ENCODE measurements around the gene IL17RA.

IL17RA gene

DNA sequence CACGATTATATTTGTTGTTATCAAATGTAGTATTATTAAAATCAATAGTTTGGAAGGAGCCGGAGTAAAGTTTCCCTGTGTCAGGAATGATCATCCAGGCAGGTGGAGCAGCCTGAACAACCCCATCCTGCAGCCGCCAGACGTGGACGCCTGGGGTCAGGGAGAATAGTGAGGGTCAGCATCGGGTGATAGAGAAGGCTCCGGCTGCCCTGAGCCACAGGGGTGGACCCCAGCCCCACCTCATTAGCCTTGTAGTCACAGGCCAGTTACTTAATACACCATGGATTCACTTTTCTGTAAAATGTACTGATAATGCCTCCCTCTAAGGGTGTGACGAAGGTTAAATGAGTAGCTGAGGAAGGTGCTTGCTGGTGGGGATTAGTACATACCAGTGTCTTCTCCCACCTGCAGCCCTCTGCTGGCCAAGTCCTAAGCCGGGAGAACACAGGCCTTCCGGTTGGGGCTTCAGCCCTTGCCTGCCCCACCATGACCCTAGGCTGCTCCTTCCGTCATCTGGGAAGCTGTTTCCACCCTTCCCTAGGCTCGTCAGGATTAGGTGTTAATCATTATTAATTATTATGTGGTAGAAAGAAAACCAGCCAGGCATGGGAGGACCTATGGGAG lies 21.5 kb downstream of the IL17RA start:
- no peak for DNase-seq

DNA sequence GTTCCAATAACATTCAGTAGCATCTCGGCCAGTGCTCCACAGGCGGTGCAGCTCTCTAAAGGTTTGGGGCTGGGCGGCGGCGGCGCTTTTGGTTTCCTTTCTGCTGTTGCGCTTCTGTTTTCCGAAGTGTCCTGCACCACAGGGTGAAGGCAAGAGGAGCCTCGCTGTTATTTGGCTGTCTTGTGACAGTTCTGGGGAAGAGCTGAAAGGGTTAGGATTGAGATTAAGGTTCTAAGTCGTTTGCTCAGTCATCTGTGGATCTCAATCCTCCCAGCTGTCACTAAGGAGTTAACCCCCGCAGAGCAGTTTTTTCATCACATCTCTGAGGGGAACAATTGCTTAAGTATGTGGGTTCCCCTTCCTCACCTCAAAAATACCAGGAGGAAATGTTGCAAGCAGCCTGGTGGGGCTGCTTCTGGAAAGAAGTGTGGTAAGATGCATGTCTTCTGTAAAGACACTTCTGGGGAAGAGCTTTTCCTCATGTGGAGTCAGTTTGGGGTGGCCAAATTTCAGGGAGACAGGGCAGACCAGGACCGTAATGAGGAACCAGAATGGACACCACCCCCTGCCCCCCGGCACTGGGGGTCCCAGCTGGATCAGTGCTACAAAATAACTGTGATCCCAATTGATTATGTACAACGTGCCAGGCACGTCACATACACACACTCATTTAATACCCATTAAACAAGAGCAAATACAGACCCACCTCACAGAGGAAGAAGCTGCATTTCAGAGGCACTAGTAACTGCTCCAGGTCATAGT lies 22.2 kb downstream of the IL17RA start:
- DNase-seq = no peak

DNA sequence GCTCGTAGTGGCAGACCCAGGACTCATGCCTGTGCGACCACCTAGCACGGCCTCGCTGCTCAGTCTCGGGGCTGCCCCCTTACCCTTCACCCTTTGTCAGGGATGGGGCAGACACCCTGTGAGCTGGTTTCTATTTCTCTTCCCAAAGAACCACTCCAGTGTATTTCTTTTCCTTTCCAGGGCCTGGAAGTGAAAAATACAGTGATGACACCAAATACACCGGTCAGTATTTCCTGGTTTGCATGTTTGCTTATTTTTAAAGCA lies 22.7 kb downstream of the IL17RA start:
- no peak for DNase-seq

DNA sequence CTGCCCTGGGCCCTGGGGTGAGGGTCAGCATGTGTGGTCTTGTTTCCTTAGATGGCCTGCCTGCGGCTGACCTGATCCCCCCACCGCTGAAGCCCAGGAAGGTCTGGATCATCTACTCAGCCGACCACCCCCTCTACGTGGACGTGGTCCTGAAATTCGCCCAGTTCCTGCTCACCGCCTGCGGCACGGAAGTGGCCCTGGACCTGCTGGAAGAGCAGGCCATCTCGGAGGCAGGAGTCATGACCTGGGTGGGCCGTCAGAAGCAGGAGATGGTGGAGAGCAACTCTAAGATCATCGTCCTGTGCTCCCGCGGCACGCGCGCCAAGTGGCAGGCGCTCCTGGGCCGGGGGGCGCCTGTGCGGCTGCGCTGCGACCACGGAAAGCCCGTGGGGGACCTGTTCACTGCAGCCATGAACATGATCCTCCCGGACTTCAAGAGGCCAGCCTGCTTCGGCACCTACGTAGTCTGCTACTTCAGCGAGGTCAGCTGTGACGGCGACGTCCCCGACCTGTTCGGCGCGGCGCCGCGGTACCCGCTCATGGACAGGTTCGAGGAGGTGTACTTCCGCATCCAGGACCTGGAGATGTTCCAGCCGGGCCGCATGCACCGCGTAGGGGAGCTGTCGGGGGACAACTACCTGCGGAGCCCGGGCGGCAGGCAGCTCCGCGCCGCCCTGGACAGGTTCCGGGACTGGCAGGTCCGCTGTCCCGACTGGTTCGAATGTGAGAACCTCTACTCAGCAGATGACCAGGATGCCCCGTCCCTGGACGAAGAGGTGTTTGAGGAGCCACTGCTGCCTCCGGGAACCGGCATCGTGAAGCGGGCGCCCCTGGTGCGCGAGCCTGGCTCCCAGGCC lies 23.7 kb downstream of the IL17RA start:
- no peak for DNase-seq

DNA sequence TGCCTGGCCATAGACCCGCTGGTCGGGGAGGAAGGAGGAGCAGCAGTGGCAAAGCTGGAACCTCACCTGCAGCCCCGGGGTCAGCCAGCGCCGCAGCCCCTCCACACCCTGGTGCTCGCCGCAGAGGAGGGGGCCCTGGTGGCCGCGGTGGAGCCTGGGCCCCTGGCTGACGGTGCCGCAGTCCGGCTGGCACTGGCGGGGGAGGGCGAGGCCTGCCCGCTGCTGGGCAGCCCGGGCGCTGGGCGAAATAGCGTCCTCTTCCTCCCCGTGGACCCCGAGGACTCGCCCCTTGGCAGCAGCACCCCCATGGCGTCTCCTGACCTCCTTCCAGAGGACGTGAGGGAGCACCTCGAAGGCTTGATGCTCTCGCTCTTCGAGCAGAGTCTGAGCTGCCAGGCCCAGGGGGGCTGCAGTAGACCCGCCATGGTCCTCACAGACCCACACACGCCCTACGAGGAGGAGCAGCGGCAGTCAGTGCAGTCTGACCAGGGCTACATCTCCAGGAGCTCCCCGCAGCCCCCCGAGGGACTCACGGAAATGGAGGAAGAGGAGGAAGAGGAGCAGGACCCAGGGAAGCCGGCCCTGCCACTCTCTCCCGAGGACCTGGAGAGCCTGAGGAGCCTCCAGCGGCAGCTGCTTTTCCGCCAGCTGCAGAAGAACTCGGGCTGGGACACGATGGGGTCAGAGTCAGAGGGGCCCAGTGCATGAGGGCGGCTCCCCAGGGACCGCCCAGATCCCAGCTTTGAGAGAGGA lies 24.5 kb downstream of the IL17RA start:
- no peak for DNase-seq

DNA sequence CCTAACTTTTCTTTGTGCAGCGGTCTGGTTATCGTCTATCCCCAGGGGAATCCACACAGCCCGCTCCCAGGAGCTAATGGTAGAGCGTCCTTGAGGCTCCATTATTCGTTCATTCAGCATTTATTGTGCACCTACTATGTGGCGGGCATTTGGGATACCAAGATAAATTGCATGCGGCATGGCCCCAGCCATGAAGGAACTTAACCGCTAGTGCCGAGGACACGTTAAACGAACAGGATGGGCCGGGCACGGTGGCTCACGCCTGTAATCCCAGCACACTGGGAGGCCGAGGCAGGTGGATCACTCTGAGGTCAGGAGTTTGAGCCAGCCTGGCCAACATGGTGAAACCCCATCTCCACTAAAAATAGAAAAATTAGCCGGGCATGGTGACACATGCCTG lies 25.2 kb downstream of the IL17RA start:
- DNase-seq = no peak

DNA sequence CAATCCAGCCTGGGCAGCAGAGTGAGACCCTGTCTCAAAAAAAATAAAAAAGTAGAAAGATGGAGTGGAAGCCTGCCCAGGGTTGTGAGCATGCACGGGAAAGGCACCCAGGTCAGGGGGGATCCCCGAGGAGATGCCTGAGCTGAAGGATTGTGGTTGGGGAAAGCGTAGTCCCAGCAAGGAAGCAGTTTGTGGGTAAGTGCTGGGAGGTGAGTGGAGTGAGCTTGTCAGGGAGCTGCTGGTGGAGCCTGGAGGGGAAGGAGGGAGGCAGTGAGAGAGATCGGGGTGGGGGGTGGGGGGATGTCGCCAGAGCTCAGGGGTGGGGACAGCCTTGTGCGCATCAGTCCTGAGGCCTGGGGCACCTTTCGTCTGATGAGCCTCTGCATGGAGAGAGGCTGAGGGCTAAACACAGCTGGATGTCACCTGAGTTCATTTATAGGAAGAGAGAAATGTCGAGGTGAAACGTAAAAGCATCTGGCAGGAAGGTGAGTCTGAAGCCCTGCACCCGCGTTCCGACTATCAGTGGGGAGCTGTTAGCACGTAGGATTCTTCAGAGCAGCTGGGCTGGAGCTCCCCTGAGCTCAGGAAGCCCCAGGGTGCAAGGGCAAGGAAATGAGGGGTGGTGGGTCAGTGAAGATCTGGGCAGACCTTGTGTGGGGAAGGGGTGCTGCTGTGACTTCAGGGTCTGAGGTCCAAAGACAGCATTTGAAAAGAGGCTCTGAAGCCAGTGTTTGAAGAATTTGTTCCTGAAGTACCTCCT lies 26.2 kb downstream of the IL17RA start:
- DNase-seq = no peak

DNA sequence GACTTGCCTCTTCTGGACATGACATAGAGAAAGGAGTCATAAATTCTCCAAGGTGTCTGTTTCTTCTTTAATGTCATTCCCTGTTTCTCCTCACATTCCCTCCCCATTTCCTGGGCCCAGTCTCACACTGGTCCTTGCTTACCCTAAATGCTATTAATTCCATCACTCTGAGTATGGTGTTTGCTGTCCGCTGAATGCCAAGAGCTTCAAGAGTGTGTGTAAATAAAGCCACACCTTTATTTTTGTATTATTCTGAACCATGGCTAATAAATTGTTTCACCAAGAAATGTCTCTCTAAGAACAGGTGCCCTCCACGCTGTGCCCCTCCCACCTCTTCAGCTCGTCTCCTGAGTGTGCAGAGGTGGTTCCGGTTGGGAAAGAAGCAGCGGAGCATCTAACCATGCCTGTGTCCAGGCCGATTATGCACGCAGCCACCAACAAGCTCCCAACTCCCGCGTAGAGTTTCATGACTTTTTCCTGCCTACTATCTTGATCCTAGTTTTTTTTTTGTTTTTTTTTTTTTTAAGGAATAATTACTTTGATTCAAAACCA lies 27.8 kb downstream of the IL17RA start:
- DNase-seq = peak in 1 of 2 experiments; percentile 2

DNA sequence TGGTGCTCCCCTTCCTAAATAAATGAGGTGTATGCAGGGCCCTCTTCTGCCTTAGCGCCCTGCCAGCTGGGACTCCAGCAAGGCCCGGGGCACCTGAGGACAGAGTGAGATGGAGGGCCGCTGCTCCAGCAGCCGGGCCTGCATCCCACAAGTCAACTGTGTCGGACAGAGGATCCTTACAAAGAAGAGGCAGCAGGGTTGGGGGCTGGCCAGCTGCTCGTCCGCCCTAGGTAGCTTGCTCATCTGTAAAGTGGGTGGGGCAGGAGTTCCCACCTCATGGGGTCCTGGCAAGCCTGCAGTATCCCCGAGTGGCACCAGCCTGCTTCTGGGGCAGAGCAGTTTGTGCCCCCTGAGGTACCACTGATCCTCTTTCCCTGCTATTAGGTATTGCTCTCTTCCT lies 28.8 kb downstream of the IL17RA start:
- DNase-seq = no peak

DNA sequence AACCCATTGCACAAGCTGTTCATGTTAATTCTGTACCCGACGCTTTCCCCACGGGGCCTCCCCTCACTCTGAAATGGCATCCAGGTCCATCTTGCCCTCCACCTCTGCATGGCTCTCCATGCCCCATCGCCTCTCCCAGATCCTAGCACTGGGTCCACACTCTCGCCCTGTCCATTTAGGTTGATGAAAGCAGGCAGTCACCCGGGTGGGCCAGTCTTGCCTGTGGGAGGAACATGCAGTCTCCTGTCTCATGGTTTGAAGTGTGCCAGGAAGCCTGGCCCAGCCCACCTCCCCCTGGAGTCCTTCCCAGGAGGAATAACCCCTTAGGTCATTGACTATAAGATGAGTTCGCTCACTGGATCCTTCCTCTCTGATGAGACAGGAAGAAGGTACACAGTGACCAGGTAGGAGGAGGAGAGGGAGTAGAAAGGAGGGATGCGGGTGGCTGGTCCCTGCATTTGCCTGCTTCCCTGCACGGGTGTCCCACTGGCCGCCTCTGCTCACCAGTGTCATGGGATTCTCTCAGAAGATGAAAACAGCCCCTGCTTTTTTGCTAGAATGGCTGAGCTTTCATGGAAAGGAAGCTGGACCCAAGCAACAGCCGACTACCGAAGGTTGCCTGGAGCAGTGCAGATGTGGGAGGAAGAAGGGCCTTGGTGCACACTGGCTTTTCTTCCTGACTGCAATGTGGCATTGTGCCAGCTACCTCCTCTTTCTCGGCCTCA lies 29.5 kb downstream of the IL17RA start:
- no peak for DNase-seq

DNA sequence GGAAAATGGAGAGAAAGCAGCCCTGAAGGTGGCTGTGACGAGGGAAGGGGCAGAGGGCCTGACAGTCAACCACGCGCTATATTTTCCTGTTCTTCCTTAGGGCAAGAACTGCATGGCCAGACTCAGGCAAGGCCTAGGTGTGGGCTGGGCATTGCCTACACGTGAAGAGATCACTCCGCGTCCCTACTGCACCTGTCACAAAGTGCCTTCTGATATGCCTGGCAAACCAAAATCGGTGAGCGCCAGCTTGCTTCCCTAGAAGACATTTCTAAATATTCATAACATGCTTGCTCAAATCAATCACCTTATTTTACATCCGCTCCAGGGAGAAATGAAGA lies 30.1 kb downstream of the IL17RA start:
- no peak for DNase-seq

DNA sequence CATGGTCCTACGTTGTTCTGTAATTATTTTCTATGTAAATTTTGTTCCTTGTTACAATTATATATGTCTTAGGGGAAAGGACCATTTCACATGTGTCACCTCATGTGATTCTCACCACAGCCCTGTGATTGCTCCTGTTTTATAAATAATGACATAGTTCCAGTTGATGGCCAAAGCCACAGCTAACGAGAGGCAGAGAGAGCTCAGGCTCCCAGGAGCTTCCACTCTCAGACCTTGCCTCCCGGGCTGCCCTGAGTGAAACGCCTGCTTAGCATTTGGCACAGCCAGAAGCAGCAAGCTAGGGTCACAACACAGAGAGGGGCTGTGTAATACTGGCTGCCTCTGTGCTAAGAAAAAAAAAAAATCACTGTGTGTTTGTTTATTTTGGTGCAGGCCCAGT lies 30.4 kb downstream of the IL17RA start:
- DNase-seq = no peak

DNA sequence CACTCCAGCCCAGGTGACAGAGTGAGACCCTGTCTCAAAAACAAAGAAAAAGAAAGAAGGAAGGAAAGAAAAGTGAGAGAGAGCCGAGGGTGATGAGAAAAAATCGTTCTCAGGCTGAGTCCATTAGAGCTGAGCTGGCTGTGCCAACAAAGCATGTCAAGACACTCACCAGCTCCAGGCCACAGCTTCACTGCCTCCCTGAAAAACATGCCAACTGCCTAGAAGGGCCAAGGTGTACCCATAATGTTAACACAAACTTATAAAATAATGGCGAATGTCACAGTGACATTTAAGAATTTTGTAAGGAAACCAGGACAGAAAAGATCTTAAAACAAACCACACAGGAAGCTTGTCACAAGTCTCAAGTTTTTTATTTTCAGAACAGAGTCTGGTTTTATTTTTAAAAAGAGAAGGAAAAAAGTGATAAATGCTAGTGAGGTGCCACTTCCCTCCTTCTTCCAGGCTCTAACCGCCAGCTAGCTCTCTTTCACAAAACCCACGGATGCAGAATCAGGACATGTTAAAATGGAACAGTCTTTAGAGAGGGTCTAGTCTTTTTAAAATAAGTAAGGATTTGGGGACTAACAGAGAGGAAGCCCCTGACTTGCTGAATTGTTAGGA lies 31.3 kb downstream of the IL17RA start:
- no peak for DNase-seq

DNA sequence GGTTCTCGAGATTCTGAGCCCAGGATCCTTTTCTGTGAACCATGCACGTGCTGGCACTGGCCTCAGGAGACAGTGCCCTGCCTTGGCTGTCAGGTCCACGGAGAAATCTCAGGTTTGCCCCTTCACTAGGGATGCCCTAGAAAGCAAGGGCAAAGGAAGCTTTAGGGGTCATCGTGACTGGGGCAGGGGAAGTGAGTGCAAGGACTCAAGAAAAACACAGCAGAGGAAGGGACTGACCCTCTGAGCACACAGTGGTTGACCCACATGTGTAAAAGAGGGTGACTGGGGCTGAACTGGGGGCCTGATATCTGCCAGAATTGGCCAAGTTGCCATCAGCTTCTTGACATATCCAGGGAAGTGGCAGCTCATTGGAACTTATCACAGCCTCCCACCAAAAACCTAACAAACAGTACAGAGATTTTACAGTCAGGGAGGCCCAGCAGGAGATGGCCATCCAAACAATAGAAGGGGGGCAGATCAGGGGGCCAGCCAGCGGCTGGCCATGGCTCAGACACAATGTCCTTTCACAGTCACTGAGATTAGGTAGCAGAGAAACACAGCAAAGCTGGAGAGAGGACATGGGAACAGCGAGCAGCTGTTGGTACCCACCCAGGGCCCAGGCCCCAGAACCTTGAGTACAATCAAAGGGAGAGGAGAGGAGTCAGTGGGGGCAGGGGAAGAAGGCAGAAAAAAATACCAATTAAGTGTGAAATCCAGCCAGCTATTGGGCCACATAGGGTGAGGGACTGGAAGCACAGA lies 32.0 kb downstream of the IL17RA start:
- no peak for DNase-seq

DNA sequence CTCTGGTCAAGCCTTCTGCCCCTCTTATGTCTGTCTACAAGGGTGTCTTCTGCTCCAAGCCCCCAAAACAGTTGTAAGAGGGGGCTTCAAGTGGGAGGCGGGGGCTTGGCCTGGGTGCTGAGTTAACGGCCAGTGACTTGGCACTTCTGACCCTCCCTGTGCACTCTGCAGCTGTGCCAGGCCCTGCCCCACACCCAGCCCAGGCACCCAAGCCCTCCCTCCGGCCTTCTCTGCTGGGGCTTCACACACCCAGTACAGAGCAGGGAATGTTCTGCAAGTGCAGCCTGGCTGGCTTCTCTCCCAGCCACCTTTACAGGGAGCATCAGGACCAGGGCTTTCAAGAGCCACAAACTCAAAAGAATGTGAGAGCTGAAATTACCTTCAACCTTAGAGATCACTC lies 32.6 kb downstream of the IL17RA start:
- DNase-seq = no peak

DNA sequence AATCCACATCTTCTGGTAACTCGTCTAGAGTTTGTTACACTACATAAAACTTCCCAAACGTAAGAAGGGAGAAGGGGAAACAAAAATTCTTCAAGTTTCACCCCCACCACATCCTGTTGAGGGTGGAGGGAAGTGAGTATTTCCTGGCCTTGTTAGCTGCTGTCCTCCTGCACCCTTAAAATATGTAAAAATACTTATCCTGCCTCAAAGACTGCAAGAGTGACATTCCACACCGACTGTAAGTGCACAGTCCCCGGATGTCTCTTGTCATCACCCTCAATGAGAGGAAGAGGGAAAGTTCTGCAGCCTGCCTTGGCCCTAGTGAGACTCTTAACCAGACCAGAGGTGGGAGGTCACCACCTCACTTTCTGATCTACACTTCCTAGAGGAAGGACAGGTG lies 33.1 kb downstream of the IL17RA start:
- no peak for DNase-seq

DNA sequence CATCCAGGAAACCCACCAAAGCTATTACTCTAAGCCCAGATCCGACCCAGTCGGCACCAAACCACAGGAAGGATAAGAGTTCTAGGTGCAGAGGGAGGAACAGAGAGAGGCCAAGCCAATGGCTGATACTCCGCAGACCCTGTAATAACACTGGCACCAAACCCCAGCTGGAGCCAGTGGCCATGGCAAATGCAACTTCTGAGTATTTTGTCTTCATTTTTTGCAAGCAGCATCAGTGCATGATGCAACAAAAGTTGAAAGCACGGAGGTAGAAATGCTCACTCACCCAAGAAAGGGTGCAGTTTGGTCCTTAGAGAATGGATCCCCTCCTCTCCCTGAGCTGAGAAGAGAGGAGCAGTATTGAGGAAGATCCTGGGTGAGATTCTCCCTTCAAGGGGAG lies 33.5 kb downstream of the IL17RA start:
- no peak for DNase-seq

DNA sequence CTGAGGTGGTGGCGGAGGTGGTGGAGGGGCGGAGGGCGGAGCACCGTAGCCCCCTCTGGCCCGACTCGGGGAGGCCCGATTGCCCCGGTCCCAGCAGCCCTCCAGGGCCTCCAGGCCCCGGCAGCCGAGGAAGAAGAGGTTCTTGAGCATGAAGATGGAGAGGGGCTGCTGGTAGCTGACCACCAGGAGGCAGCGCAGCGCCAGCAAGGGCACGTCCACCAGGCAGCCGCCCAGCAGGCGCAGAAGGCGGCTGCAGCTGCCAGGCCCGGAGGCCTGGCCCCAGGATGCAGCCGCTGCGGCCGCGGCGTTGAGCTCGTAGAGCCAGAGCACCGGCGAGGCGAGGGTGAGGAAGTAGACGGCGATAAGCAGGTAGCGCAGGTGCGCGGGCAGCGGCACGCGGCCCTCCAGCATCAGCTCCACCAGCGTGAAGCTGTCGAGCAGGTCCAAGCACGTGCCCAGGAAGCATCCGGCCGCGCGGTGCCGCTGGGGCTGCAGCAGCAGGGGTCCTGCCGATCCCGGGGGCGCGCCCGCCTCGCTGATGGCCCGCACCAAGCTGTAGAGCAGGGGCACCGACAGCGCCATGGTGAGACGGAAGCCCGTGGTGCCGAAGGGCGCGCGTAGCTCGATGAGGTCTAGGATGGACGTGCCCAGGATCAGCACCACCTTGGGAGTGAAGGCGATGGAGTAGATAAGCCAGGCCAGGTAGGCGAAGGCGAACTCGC lies 34.8 kb downstream of the IL17RA start:
- peak in 1 of 2 experiments; percentile 15 for DNase-seq

DNA sequence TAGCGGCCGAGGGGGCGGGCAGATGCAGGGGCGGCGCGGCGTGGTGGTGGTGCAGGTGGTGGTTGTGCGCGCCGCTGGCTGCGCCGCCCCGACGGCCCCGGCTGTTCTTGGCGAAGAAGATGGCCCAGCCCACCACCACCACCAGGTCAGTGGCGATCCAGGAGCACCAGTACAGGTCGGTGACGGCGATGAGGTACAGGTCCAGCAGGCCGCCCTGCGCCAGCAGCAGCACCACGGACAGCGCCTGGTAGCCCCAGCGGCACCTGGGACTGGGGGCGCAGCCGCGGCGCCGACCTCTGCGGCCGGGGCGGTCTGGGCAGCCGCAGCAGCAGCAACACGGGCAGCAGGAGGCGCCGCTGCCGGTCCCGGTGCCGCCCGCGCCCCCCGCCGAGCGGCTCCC lies 35.5 kb downstream of the IL17RA start:
- no peak for DNase-seq

DNA sequence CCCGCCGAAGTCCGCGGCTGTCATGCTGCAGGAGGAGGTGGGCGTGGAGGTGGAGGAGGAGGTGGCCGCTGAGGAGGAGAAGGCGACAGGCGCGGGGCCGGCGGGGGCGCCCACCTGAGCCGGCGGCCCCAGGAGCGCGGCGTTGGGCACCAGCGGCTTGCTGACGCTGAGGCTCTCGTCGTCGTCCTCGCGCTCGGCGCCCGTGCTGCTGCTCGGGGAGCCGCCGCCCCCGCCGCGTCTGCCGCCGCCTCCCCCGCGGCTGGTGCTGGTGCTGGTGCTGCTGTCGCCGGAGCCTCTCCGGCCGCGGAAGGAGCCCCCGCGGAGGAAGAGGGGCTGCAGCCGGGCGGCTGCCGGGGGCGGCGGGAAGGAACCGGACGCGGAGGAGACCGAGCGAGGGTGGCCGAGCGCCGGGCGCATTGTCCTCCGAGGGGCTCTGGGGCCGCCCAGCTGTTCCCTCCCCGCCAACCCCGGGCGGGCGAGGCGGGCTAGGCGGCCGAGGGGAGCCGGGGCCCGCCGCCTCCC lies 36.0 kb downstream of the IL17RA start:
- peak in 1 of 2 experiments; percentile 58 for DNase-seq

Measured in NCI-H526 (cell line).